ENCODE results near the gene IFNLR1.

- TF ChIP-seq, protein P1, sequence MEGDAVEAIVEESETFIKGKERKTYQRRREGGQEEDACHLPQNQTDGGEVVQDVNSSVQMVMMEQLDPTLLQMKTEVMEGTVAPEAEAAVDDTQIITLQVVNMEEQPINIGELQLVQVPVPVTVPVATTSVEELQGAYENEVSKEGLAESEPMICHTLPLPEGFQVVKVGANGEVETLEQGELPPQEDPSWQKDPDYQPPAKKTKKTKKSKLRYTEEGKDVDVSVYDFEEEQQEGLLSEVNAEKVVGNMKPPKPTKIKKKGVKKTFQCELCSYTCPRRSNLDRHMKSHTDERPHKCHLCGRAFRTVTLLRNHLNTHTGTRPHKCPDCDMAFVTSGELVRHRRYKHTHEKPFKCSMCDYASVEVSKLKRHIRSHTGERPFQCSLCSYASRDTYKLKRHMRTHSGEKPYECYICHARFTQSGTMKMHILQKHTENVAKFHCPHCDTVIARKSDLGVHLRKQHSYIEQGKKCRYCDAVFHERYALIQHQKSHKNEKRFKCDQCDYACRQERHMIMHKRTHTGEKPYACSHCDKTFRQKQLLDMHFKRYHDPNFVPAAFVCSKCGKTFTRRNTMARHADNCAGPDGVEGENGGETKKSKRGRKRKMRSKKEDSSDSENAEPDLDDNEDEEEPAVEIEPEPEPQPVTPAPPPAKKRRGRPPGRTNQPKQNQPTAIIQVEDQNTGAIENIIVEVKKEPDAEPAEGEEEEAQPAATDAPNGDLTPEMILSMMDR (IDR thresholded peaks at IDR 0.05), result no peak
- no peak for TF ChIP-seq POLR2A (IDR thresholded peaks at IDR 0.05)
Observed at GRCh38 chr1:24110642-24111261, 76.3 kb downstream of the IFNLR1 start.
